KMS-11 (cell line): ENCODE results near the gene RPUSD2.

ENCODE experiments used
- H2AFZ ChIP-seq: fragments of 200-600 bp; sonication (generic); 2 replicates; pipeline ENCODE4 v1.6.1; 2016; ENCODE audit warnings: antibody characterized with exemption, mixed run types, low read depth
- H3K27ac ChIP-seq: fragments of 200-600 bp; sonication (generic); 2 replicates; pipeline ENCODE4 v1.6.1; 2016; ENCODE audit warnings: mild to moderate bottlenecking, mixed run types
- H3K27me3 ChIP-seq: fragments of 200-600 bp; sonication (generic); 2 replicates; pipeline ENCODE4 v1.6.1; 2017; ENCODE audit warnings: mild to moderate bottlenecking, low read depth, mixed run types, moderate library complexity; ENCODE audit not compliant: insufficient read depth
- H3K36me3 ChIP-seq: fragments of 200-600 bp; sonication (generic); 2 replicates; pipeline ENCODE4 v1.6.1; 2017; ENCODE audit warnings: mild to moderate bottlenecking, mixed run types; ENCODE audit not compliant: insufficient read depth
- H3K4me1 ChIP-seq: fragments of 200-600 bp; sonication (generic); 2 replicates; pipeline ENCODE4 v1.6.1; 2016; ENCODE audit warnings: mild to moderate bottlenecking, low read depth, mixed run types; ENCODE audit not compliant: poor library complexity, severe bottlenecking
- H3K4me2 ChIP-seq: fragments of 200-600 bp; sonication (generic); 2 replicates; pipeline ENCODE4 v1.7.0; 2016; ENCODE audit warnings: mild to moderate bottlenecking, mixed run types
- H3K4me3 ChIP-seq: fragments of 200-600 bp; sonication (generic); IDR thresholded peaks from 2 replicates; pipeline ENCODE4 v1.6.1; 2017; ENCODE audit warnings: low read depth, low read length, mixed read lengths; ENCODE audit not compliant: insufficient read depth
- H3K79me2 ChIP-seq: fragments of 200-600 bp; sonication (generic); 2 replicates; pipeline ENCODE4 v1.6.1; 2016; ENCODE audit warnings: low read depth, mixed run types; ENCODE audit not compliant: insufficient read depth
- H3K9ac ChIP-seq: fragments of 200-600 bp; sonication (generic); 2 replicates; pipeline ENCODE4 v1.6.1; 2016; ENCODE audit warnings: mild to moderate bottlenecking, mixed run types
- H4K20me1 ChIP-seq: fragments of 200-600 bp; sonication (generic); 2 replicates; pipeline ENCODE4 v1.6.1; 2016; ENCODE audit warnings: mild to moderate bottlenecking, mixed run types; ENCODE audit not compliant: insufficient read depth
- TF ChIP-seq, protein P1 (sequence below): fragments of 200-600 bp; sonication (generic); conservative IDR thresholded peaks from 2 replicates; pipeline ENCODE4 v1.6.1; 2017; ENCODE audit warnings: low read depth, mild to moderate bottlenecking, antibody characterized with exemption, low read length, moderate library complexity, mixed read lengths

Gene RPUSD2

GRCh38 chr15:40558952-40559742 lies 10.0 kb upstream of the RPUSD2 start:
- TF ChIP-seq, protein P1, sequence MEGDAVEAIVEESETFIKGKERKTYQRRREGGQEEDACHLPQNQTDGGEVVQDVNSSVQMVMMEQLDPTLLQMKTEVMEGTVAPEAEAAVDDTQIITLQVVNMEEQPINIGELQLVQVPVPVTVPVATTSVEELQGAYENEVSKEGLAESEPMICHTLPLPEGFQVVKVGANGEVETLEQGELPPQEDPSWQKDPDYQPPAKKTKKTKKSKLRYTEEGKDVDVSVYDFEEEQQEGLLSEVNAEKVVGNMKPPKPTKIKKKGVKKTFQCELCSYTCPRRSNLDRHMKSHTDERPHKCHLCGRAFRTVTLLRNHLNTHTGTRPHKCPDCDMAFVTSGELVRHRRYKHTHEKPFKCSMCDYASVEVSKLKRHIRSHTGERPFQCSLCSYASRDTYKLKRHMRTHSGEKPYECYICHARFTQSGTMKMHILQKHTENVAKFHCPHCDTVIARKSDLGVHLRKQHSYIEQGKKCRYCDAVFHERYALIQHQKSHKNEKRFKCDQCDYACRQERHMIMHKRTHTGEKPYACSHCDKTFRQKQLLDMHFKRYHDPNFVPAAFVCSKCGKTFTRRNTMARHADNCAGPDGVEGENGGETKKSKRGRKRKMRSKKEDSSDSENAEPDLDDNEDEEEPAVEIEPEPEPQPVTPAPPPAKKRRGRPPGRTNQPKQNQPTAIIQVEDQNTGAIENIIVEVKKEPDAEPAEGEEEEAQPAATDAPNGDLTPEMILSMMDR, result no peak
- peaks cover 12% of the 10 kb centered on the region; the same call in 1 of the 2 replicates for H3K79me2 ChIP-seq

DNA sequence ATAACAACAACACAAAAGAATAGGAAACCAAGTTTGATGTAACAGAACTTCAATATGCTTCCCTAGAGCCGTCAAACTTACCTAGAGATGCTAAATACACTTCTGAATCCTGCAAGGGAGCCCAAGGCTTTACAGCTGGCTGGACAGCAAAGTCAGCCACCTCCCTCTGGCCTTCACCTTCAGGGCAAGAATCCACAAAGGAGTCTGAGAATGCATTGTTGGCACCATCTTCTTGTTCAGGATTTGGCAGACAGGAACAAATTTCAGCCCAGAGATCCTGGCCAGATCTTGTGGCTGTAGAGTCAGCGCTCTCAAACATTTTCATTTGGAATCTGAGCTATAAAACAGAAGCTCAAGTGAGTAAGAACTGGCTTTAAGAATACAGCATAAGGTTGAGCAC lies 6.4 kb upstream of the RPUSD2 start:
- Histone ChIP-seq H3K9ac (no peak overlapping the region), H3K4me1 (peaks cover 31% of the 10 kb centered on the region), H4K20me1 (no peaks in the 10 kb centered on the region), H3K27ac (no peak overlapping the region), H3K4me2 (no peak overlapping the region), H3K27me3 (no peaks in the 10 kb centered on the region; the same call in 1 of the 2 replicates), H2AFZ (no peak overlapping the region), H3K79me2 (peaks cover 12% of the 10 kb centered on the region; the same call in 1 of the 2 replicates), H3K36me3 (no peaks in the 10 kb centered on the region), H3K4me3 (no peak overlapping the region)
- TF ChIP-seq, protein P1, result no peak

More at GRCh38 chr15:40558952-40559742, 10.0 kb upstream of the RPUSD2 start:
- Histone ChIP-seq H3K27me3 (no peaks in the 10 kb centered on the region), H3K4me1 (peaks cover 14% of the 10 kb centered on the region), H3K9ac (no peak overlapping the region), H3K4me3 (no peak overlapping the region), H2AFZ (no peak overlapping the region), H3K36me3 (no peaks in the 10 kb centered on the region), H4K20me1 (no peaks in the 10 kb centered on the region), H3K4me2 (no peak overlapping the region), H3K27ac (no peak overlapping the region)

GRCh38 chr15:40563426-40563825 lies 5.7 kb upstream of the RPUSD2 start:
- TF ChIP-seq, protein P1, result no peak
- H3K27ac ChIP-seq, result no peak overlapping the region
- peaks cover 30% of the 10 kb centered on the region for H3K4me1 ChIP-seq
- no peak overlapping the region for H2AFZ ChIP-seq
- no peak overlapping the region for H3K4me3 ChIP-seq
- H4K20me1 ChIP-seq, result no peaks in the 10 kb centered on the region
- H3K79me2 ChIP-seq, result peaks cover 12% of the 10 kb centered on the region; the same call in 1 of the 2 replicates
- H3K4me2 ChIP-seq, result no peak overlapping the region
- H3K27me3 ChIP-seq, result no peaks in the 10 kb centered on the region; the same call in 1 of the 2 replicates
- H3K9ac ChIP-seq, result no peak overlapping the region
- no peaks in the 10 kb centered on the region for H3K36me3 ChIP-seq

DNA sequence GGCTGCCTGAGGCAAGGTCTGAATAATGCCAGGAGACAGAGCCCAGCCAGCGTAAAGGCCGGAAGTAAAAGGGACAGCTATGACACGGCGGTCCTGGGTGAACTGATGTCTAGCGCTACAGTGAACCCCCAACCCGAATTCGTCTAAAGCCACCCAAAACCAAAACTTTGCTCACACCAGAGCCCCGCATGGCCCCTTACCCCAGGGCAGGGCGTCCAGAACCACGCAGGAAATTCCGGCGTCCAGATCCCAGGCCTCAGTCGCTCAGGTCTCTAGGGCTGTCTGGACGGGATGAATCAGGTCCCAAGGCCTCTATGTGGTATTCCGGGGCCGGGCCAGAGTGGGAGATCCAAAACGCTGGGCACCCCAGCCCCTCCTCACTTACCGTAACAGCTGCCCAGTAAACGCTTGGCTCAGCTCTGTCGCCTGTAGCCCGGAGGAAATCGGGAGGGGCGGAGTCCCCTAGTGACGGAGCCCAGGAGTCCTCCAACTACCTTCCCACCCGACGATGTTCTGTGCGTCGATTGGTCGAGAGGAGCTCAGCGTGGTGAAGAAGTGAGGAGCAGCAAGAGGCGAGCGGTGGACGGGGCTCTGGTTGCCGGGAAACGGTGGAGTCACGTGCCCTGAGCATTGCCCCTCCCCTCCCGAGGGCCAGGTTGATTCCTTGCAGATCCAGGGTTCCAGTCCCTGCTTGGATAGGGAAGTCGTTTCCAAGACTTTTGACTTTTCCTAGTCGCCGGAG lies 4.3 kb upstream of the RPUSD2 start, which contains the start of gene CCDC32:
CCDC32 (minus strand) TSS at position 452 of the 742 bp plus-strand sequence. CDS start 2,027 bp downstream, outside the sequence.
- H3K79me2 ChIP-seq, result peaks cover 16% of the 10 kb centered on the region; the same call in 1 of the 2 replicates
- no peaks in the 10 kb centered on the region for H3K36me3 ChIP-seq
- H3K4me1 ChIP-seq, result peaks cover 29% of the 10 kb centered on the region
- H3K9ac ChIP-seq, result peak within 1 kb of the TSS; percentile 79
- H4K20me1 ChIP-seq, result no peaks in the 10 kb centered on the region
- H3K4me3 ChIP-seq, result no peak within 1 kb of the TSS
- H3K27me3 ChIP-seq, result no peaks in the 10 kb centered on the region; the same call in 1 of the 2 replicates
- H3K27ac ChIP-seq, result peak within 1 kb of the TSS; percentile 56
- TF ChIP-seq, protein P1, result no peak
- peak within 1 kb of the TSS; percentile 99 for H3K4me2 ChIP-seq
- H2AFZ ChIP-seq, result peak within 1 kb of the TSS; percentile 99
